GM21619 (cell line): Measurements from ENCODE around the gene RNF208.
A peak's percentile ranks its signal among the peaks of the same experiment; 100 is the strongest.

Experiments
- ATAC-seq: cut with Tn5 transposase; IDR thresholded peaks from one replicate; pipeline ENCODE4 v1.9.1; 2021; ENCODE audit not compliant: unreplicated experiment

RNF208 gene

GRCh38 chr9:137193771-137194170, 28.3 kb downstream of the RNF208 start:
- no peak for ATAC-seq

GRCh38 chr9:137192859-137193258, 29.2 kb downstream of the RNF208 start:
- ATAC-seq: no peak

GRCh38 chr9:137192448-137192780, 29.6 kb downstream of the RNF208 start:
- ATAC-seq: no peak

- ATAC-seq: no peak
Measured at GRCh38 chr9:137191691-137192447, 30.2 kb downstream of the RNF208 start.

- ATAC-seq: no peak
Measured at GRCh38 chr9:137191245-137191644, 30.8 kb downstream of the RNF208 start.

GRCh38 chr9:137190315-137190856, 31.7 kb downstream of the RNF208 start:
- ATAC-seq: no peak

- ATAC-seq: no peak
Measured at GRCh38 chr9:137189297-137190295, 32.4 kb downstream of the RNF208 start.

- peak; percentile 66 for ATAC-seq
Measured at GRCh38 chr9:137188490-137189296, 33.3 kb downstream of the RNF208 start, which contains the start of the genes ANAPC2 and SSNA1. ANAPC2 (minus strand) TSS chr9:137188560; CDS start chr9:137188532, 28 bp downstream. SSNA1 (plus strand) TSS chr9:137188676; CDS start chr9:137188727, 51 bp downstream.

GRCh38 chr9:137188086-137188489, 34.0 kb downstream of the RNF208 start:
- ATAC-seq: no peak

GRCh38 chr9:137187386-137187785, 34.7 kb downstream of the RNF208 start:
- ATAC-seq: no peak

- no peak for ATAC-seq
Measured at GRCh38 chr9:137186385-137186784, 35.7 kb downstream of the RNF208 start.

GRCh38 chr9:137185921-137186320, 36.1 kb downstream of the RNF208 start:
- no peak for ATAC-seq

GRCh38 chr9:137184881-137185660, 37.0 kb downstream of the RNF208 start:
- ATAC-seq: no peak

- no peak for ATAC-seq
Measured at GRCh38 chr9:137183980-137184595, 38.0 kb downstream of the RNF208 start.

- ATAC-seq: no peak
Measured at GRCh38 chr9:137182836-137183235, 39.2 kb downstream of the RNF208 start.

GRCh38 chr9:137181680-137182079, 40.4 kb downstream of the RNF208 start:
- no peak for ATAC-seq

- ATAC-seq: no peak
Measured at GRCh38 chr9:137180491-137180890, 41.5 kb downstream of the RNF208 start.

- ATAC-seq: no peak
Measured at GRCh38 chr9:137179761-137180160, 42.3 kb downstream of the RNF208 start.

- no peak for ATAC-seq
Measured at GRCh38 chr9:137178939-137179630, 43.0 kb downstream of the RNF208 start.
